Nephron (organoid): ENCODE data around the gene NUDT2.
A peak's percentile ranks its signal among the peaks of the same experiment; 100 is the strongest.

Experiments used
- H3K27ac Mint-ChIP-seq, 3 experiments: 2 replicates each; pipeline ENCODE4 v1.8.0; 2020; ENCODE audit warnings: mixed read lengths in 3 of 3, mild to moderate bottlenecking in 2 of 3, moderate library complexity in 1 of 3
- H3K27me3 Mint-ChIP-seq: 2 replicates; pipeline ENCODE4 v1.8.0; 2021; ENCODE audit warnings: low read depth, mild to moderate bottlenecking, moderate library complexity, mixed read lengths
- H3K36me3 Mint-ChIP-seq: 2 replicates; pipeline ENCODE4 v1.8.0; 2020; ENCODE audit warnings: low read depth, mixed read lengths
- H3K4me1 Mint-ChIP-seq: 2 replicates; pipeline ENCODE4 v1.8.0; 2020; ENCODE audit warnings: mixed read lengths
- H3K4me3 Mint-ChIP-seq, 3 experiments: 2 replicates each; pipeline ENCODE4 v1.8.0; 2020; ENCODE audit warnings: mild to moderate bottlenecking in 3 of 3, mixed read lengths in 3 of 3, moderate library complexity in 2 of 3
- H3K9me3 Mint-ChIP-seq: 2 replicates; pipeline ENCODE4 v1.8.0; 2020; ENCODE audit warnings: mixed read lengths
- CTCF ChIP-seq, 3 experiments: fragments of 200-600 bp; sonication (generic); IDR thresholded peaks; one replicate each; pipeline ENCODE4 v1.5.0; 2021; ENCODE audit warnings: antibody characterized with exemption in 3 of 3; ENCODE audit not compliant: unreplicated experiment in 3 of 3

Gene NUDT2

DNA sequence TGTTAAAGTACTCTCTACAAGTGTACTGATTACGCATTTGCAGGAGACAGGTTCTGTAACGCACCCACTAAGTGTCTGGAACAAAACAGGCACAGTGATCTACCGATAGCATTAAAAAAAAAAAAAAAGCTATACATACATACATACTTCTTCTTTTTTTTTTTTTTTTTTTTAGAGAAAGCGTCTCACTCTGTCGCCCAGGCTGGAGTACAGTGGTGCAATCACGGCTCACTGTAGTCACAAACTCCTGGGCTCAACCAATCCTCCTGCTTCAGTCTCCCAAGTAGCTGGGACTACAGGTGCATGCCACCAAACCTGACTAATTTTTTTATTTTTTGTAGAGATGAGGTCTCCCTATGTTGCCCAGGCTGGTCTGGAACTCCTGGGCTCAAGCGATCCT, 7.9 kb upstream of the NUDT2 start:
- Mint-ChIP-seq H3K4me3 (no peak overlapping the region), H3K36me3 (no peaks in the 10 kb centered on the region), H3K4me1 (peaks cover 35% of the 10 kb centered on the region), H3K9me3 (no peaks in the 10 kb centered on the region), H3K27me3 (no peaks in the 10 kb centered on the region), H3K27ac (no peak overlapping the region)
- TF ChIP-seq CTCF (IDR thresholded peaks at IDR 0.05; ENCODE audit: unreplicated experiment in 3 of 3), result no peak

GRCh38 chr9:34322899-34323591, 6.3 kb upstream of the NUDT2 start:
- H3K9me3 Mint-ChIP-seq, result no peaks in the 10 kb centered on the region
- H3K4me1 Mint-ChIP-seq, result peaks cover 46% of the 10 kb centered on the region
- no peak for TF ChIP-seq CTCF (IDR thresholded peaks at IDR 0.05; ENCODE audit: unreplicated experiment in 3 of 3)

GRCh38 chr9:34326690-34327089, 2.7 kb upstream of the NUDT2 start:
- no peaks in the 10 kb centered on the region for H3K9me3 Mint-ChIP-seq
- H3K27me3 Mint-ChIP-seq, result no peaks in the 10 kb centered on the region
- H3K36me3 Mint-ChIP-seq, result no peaks in the 10 kb centered on the region
- H3K4me1 Mint-ChIP-seq, result peaks cover 39% of the 10 kb centered on the region
- no peak for TF ChIP-seq CTCF (IDR thresholded peaks at IDR 0.05; ENCODE audit: unreplicated experiment in 3 of 3)
- H3K27ac Mint-ChIP-seq, result no peak overlapping the region
- H3K4me3 Mint-ChIP-seq, result peak overlapping the region; percentile 1 to 39 (median 25)

More at GRCh38 chr9:34322899-34323591, 6.3 kb upstream of the NUDT2 start:
- H3K27me3 Mint-ChIP-seq, result no peaks in the 10 kb centered on the region
- H3K36me3 Mint-ChIP-seq, result no peaks in the 10 kb centered on the region
- H3K4me3 Mint-ChIP-seq, result peak overlapping the region in 1 of 3 experiments; percentile 26
- peak overlapping the region; percentile 11 to 70 (median 62) for H3K27ac Mint-ChIP-seq

GRCh38 chr9:34328500-34328986, 826 bp upstream of the NUDT2 start:
- no peaks in the 10 kb centered on the region for H3K9me3 Mint-ChIP-seq
- no peaks in the 10 kb centered on the region for H3K36me3 Mint-ChIP-seq
- H3K4me1 Mint-ChIP-seq, result peaks cover 40% of the 10 kb centered on the region
- H3K27ac Mint-ChIP-seq, result peak overlapping the region; percentile 92 to 98 (median 95)
- peak in 1 of 3 experiments; percentile 13 for TF ChIP-seq CTCF (IDR thresholded peaks at IDR 0.05; ENCODE audit: unreplicated experiment in 3 of 3)
- H3K27me3 Mint-ChIP-seq, result no peaks in the 10 kb centered on the region
- peak overlapping the region; percentile 94 to 96 (median 95) for H3K4me3 Mint-ChIP-seq

DNA sequence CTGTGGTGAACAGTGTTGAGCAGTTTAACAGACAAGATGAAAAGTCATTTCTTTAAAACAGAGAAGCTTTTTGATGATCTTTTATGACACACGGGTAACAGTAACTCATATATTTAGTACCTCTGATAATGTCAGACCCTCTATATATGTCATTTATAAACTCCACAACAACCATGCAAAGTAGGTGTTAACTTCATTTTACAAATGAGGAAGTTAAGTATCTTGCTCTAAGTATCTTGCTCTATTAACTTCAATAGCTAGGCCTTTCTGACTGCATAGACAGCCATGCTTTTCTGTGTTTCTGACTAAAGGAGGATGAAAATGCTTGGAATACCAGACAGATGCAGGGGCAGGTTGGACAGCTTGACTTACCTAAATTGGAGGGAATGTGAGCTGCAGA, 1.8 kb downstream of the NUDT2 start:
- Mint-ChIP-seq H3K27ac (peak overlapping the region; percentile 12 to 55 (median 22)), H3K27me3 (no peaks in the 10 kb centered on the region), H3K4me1 (peaks cover 45% of the 10 kb centered on the region), H3K36me3 (no peaks in the 10 kb centered on the region), H3K9me3 (no peaks in the 10 kb centered on the region), H3K4me3 (peak overlapping the region; percentile 46 to 58 (median 57))
- no peak for TF ChIP-seq CTCF (IDR thresholded peaks at IDR 0.05; ENCODE audit: unreplicated experiment in 3 of 3)
